HL-60/S4 treated with phorbol 12-myristate 13-acetate at 8.2 ng/mL for 4 days and 3 days (cell line): ENCODE results near the gene PLD5.
"Not testable (repeated sequence)": the region's sequence is repeated elsewhere in the genome, so short reads cannot be mapped to it uniquely, and the experiment has no call there.

ENCODE experiments used
- in situ Hi-C: fragments of 300-500 bp; cut with MboI; formaldehyde crosslinking; loops from 2 replicates; pipeline ENCODE4 v1.15.0; 2022; ENCODE audit warnings: low sequenced_read_pairs

The PLD5 gene

GRCh38 chr1:242427519-242427918 is 97.0 kb downstream of the PLD5 start:
- in situ Hi-C loops, result no loop called here

- in situ Hi-C loops, result no loop called here
Measured at GRCh38 chr1:242426271-242426905, 98.1 kb downstream of the PLD5 start.

DNA sequence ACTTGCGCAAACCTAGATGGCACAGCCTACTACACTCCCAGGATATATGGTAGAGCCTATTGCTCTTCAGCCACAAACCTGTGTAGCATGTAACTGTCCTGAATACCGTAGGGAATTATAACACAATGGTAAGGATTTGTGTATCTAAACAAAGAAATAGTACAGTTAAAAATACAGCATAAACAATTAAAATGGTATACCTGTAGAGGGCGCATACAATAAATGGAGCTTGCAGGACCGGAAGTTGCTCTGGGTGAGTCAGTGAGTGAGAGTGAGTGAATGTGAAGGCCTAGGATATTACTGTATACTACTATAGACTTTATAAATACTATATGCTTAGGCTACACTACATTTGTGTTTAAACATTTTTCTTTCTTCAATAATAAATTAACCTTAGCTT is 99.3 kb downstream of the PLD5 start:
- in situ Hi-C loops, result no loop called here

GRCh38 chr1:242416657-242417056 is 107.8 kb downstream of the PLD5 start:
- in situ Hi-C loops, result no loop called here

GRCh38 chr1:242412921-242413320 is 111.6 kb downstream of the PLD5 start:
- in situ Hi-C loops, result no loop called here

- in situ Hi-C loops, result no loop called here
Measured at GRCh38 chr1:242411901-242412300, 112.6 kb downstream of the PLD5 start.

DNA sequence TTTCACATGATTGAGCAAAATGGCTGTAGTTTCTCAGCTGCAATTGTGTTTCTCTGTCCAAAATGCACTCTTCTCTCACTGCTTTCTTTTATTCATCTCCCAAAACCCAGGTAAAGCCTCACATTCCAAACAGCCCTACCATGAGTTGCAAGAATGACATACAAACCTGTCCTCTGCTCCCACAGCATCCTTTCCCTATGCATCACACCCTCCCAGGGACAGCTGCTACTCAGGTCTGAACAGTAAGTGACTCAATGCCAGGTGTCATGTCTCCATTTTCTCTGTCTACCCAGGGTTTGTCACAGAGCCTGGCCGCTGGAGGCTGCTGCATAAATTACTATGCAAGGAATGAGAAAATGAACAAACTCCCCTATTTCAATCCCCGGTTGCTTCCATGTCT is 118.5 kb downstream of the PLD5 start:
- in situ Hi-C loops, result no loop called here

GRCh38 chr1:242404296-242404695 is 120.2 kb downstream of the PLD5 start:
- in situ Hi-C loops, result no loop called here

DNA sequence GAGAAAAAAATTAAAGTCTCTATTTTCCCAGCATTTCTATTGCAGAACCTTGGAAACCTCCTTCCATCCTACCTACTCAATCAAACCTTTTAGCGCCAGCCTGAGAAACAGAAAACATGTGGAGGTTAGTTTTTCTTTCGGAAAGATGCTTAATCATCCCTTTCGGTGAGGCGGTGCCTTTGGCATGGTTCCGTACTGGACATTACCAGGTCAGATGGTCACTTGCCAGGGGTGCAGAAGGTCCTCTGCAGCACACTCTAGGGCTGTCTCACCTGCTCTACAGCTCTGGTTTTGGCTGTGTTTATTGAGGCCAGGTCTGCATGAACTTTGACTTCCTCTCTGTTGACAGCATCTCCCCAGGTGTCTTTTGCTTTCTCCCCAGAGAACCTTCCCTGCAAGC is 121.5 kb downstream of the PLD5 start:
- in situ Hi-C loops, result no loop called here

- in situ Hi-C loops, result no loop called here
Measured at GRCh38 chr1:242401937-242402336, 122.6 kb downstream of the PLD5 start.

DNA sequence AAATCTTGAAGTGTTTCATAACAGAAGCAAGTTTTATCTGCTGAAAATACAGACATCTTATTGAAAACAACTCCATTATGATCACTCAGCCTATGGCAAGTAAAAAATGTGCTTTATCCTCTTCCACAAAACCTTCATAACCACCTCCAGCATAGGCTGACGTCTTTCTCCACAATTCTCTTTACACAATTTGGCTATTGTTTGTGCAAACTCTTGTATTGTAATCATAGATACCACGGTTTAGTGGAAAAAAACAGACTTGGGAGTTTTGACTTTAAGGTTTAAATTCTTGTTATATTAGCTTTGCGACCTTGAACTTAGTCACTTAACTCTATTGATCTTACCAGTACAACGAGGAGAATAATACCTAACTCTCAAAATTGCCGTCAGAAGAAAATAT is 126.1 kb downstream of the PLD5 start:
- in situ Hi-C loops, result no loop called here

DNA sequence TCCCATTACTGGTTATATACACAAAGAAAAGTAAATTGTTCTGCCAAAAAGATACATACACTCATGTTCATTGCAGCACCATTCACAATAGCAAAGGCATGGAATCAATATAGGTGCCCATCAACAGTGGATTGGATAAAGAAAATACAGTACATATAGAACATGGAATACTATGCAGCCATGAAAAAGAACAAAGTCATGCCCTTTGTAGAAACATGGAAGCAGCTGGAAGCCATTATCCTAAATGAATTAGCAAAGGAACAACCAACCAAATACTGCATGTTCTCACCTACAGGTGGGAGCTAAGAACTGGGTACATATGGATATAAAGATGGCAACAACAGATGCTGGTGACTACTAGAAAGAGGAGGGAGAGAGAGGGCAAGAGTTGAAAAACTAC is 132.6 kb downstream of the PLD5 start:
- in situ Hi-C loops, result no loop called here

GRCh38 chr1:242376121-242376520 is 148.4 kb downstream of the PLD5 start:
- in situ Hi-C loops, result not testable (repeated sequence)

DNA sequence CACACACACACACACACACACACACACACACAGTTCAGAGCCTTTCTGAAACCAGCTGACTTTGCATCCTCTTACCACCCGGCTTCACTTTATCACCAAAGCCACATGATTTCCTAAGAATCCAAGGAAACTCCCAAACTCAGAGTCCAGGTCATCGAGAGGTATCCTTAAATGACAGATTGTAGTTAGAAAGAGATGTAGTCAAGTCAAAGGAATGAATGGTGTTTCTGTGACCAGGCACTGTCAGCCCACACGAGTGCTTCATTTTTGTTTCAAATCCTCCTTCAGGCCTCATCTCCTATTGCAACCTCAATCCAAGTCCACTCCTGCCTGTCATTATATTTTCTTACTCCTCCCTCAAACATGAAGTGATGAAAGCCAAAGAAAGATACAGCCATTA is 174.1 kb downstream of the PLD5 start:
- in situ Hi-C loops, result not testable (repeated sequence)

- in situ Hi-C loops, result no loop called here
Measured at GRCh38 chr1:242349636-242350035, 174.9 kb downstream of the PLD5 start.

DNA sequence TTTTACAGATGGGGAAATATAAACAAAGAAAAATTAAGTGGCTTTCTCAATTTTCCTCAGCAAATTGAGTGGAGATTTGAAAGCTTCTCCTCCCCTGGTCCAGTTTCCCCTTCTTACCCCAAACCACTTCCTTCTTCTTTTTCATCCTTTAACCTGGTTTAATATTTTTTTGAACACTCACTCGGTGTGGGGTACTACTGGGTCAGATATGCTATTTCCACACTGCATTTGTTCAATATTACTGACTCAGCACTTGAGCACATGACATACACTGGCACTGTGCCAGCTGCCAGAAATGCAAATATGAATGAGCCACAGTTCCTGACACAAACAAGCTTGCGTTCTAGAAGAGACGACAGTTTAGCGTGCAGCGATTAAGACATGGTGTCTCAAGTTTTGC is 193.6 kb downstream of the PLD5 start:
- in situ Hi-C loops, result not testable (repeated sequence)

DNA sequence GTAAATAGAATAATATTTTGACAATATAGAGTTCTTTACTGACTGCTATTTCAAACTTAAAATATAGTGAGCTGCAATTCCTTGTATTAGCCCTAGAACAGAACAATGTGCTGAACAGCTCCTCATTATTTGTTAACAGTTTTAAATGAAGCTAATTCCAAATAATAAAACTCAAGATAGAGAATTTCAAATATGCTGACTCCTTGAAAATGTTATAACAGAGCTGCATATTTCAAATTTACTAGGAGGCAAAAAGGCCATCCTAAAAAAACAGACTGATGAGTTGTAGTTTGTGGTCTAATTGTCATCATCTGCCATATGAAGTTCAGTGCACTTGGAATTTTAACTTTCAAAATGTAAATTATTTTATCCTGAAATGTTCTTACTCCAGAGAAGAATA is 197.1 kb downstream of the PLD5 start:
- in situ Hi-C loops, result not testable (repeated sequence)

DNA sequence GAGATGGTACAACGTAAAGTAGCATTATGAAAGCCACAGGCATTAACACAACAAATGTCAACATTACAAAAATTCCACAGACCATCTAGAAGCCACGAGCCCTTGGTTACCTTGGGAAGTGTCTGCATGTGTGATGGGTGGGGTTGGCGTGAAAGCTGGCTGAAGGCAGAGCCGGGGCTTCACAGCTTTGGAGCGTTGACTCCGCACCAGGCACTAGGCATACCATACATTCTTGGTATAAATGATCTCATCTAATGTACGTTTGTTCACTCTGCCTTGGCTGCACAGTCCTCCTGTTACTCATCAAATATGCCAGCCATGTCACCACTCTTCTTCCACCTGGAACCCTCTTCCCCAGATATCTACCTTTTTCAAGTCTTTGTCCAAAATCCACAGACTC is 202.5 kb downstream of the PLD5 start:
- in situ Hi-C loops, result not testable (repeated sequence)

- in situ Hi-C loops, result no loop called here
Measured at GRCh38 chr1:242318140-242318539, 206.4 kb downstream of the PLD5 start.

DNA sequence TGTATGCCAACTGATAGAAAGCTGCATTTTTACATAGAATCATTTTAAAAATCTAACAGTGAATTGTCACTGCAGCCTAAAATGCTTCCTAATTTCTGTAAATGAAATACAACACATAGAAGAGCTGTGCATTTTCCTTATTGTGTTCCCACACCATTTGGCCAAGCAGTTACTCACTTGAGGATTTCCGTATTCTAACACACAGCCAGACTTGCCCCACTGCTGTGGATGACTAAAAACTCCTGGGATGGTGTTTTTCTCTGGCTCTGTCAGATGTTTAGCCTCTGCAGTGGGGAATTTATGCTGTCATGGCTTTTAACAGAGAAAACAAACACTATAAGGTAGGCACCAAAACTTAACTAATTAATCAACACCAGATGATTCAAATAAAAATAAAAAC is 209.6 kb downstream of the PLD5 start:
- in situ Hi-C loops, result not testable (repeated sequence)

DNA sequence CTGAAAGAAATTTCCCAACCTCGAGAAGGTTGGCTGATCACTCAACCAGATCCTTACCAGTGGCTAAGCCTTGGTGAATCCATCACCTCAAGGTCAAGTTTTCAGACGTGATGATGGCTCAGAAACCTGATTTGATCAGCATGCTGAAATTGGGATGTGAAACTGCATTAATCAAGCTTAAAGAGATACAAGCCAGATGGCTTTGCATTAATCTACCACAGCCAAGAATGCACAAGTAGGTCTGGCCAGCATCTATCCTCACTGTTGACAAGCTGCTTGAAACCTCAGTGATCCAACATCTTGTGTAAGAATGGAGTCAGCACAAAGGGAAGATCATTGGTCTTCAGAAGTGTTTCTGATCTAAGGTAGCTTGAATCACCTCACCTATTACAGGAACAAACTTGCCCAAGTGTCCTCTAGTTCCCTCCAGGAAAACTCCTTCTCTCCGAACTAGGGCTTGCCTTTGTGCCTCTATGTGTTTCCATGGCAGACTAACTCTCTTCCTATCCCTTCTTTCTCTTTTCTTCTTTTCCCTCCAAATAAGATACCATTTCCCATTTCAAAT is 210.3 kb downstream of the PLD5 start:
- in situ Hi-C loops, result not testable (repeated sequence)

GRCh38 chr1:242308681-242309080 is 215.8 kb downstream of the PLD5 start:
- in situ Hi-C loops, result not testable (repeated sequence)

- in situ Hi-C loops, result not testable (repeated sequence)
Measured at GRCh38 chr1:242293781-242294180, 230.7 kb downstream of the PLD5 start.
